Measurements from ENCODE around the gene IQSEC1. TPM values are rescaled to one million over a fixed set of nuclear protein-coding genes. Genes with fewer than 3 reads are reported as not detected.

Gene IQSEC1
- total RNA-seq, 1 experiment from 2014 or later, result 13.0 TPM

- intact Hi-C loops (cut with micrococcal nuclease; ENCODE audit: unreplicated experiment), result no loop called here
- no peak for DNase-seq (ENCODE audit: low spot score)
- Histone ChIP-seq H3K27ac (ENCODE audit: low read depth, low read length, poor library complexity, severe bottlenecking) (no peak overlapping the region), H3K36me3 (ENCODE audit: insufficient read depth, low read length, poor library complexity, severe bottlenecking) (no peaks in the 10 kb centered on the region), H3K4me3 (ENCODE audit: low read depth, low read length, poor library complexity, severe bottlenecking) (no peak overlapping the region), H3K27me3 (replicated peaks; ENCODE audit: insufficient read depth, low read depth, low read length, poor library complexity) (no peaks in the 10 kb centered on the region), H3K4me1 (ENCODE audit: insufficient read depth, low read length, poor library complexity, severe bottlenecking) (no peaks in the 10 kb centered on the region), H3K9me3 (ENCODE audit: low read depth, low read length, poor library complexity, severe bottlenecking) (no peaks in the 10 kb centered on the region)
- ChIA-PET CTCF (no interaction called here), POLR2A (ENCODE audit: low non-redundant PET) (no interaction called here)
- TF ChIP-seq CTCF (conservative IDR thresholded peaks at IDR 0.05; ENCODE audit: low read depth, low read length) (no peak), EZH2 (IDR thresholded peaks at IDR 0.05; ENCODE audit: borderline replicate concordance, low read depth, low read length, poor library complexity, severe bottlenecking) (no peak)
- no TSS peak for BruUV-seq (replicated peaks)
Measured at GRCh38 chr3:12924437-12924836, 148.8 kb downstream of the IQSEC1 start.

GRCh38 chr3:12922881-12923431 is 150.3 kb downstream of the IQSEC1 start:
- Histone ChIP-seq H3K4me3 (ENCODE audit: low read depth, low read length, poor library complexity, severe bottlenecking) (no peak overlapping the region), H3K27me3 (replicated peaks; ENCODE audit: insufficient read depth, low read depth, low read length, poor library complexity) (no peaks in the 10 kb centered on the region), H3K4me1 (ENCODE audit: insufficient read depth, low read length, poor library complexity, severe bottlenecking) (no peaks in the 10 kb centered on the region), H3K36me3 (ENCODE audit: insufficient read depth, low read length, poor library complexity, severe bottlenecking) (no peaks in the 10 kb centered on the region), H3K27ac (ENCODE audit: low read depth, low read length, poor library complexity, severe bottlenecking) (no peak overlapping the region), H3K9me3 (ENCODE audit: low read depth, low read length, poor library complexity, severe bottlenecking) (no peaks in the 10 kb centered on the region)
- no peak for DNase-seq (ENCODE audit: low spot score)
- CTCF ChIA-PET, result no interaction called here
- no peak for TF ChIP-seq CTCF (conservative IDR thresholded peaks at IDR 0.05; ENCODE audit: low read depth, low read length)
- no peak for TF ChIP-seq EZH2 (IDR thresholded peaks at IDR 0.05; ENCODE audit: borderline replicate concordance, low read depth, low read length, poor library complexity, severe bottlenecking)
- intact Hi-C loops (cut with micrococcal nuclease; ENCODE audit: unreplicated experiment), result no loop called here
- no TSS peak for BruUV-seq (replicated peaks)
- POLR2A ChIA-PET (ENCODE audit: low non-redundant PET), result no interaction called here

DNA sequence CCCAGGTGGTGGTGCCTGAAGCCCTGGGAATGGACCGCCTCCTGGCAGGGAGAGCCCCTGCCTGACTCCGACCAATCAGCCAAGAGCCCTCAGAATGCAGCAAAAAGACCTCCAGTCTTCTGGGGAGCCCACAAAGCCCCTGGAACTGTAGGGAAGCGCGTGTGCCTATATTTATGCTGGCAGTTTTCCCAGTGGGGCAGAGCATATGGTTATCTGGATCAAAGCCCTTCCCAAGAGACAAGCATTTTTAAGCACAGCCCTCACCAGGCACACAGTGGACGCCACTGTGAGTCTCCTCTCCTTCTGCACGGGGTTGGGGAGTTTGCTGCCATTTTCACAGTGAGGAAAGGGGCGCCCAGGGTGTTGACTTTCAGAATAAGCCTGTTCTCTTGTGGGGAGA is 150.9 kb downstream of the IQSEC1 start:
- ChIA-PET POLR2A (ENCODE audit: low non-redundant PET) (no interaction called here), CTCF (no interaction called here)
- H3K4me3 ChIP-seq (ENCODE audit: low read depth, low read length, poor library complexity, severe bottlenecking), result no peak overlapping the region
- H3K27ac ChIP-seq (ENCODE audit: low read depth, low read length, poor library complexity, severe bottlenecking), result no peak overlapping the region
- TF ChIP-seq EZH2 (IDR thresholded peaks at IDR 0.05; ENCODE audit: borderline replicate concordance, low read depth, low read length, poor library complexity, severe bottlenecking), result no peak
- TF ChIP-seq CTCF (conservative IDR thresholded peaks at IDR 0.05; ENCODE audit: low read depth, low read length), result no peak
- BruUV-seq (replicated peaks), result no TSS peak
- H3K36me3 ChIP-seq (ENCODE audit: insufficient read depth, low read length, poor library complexity, severe bottlenecking), result no peaks in the 10 kb centered on the region
- intact Hi-C loops (cut with micrococcal nuclease; ENCODE audit: unreplicated experiment), result no loop called here
- H3K27me3 ChIP-seq (replicated peaks; ENCODE audit: insufficient read depth, low read depth, low read length, poor library complexity), result no peaks in the 10 kb centered on the region
- no peaks in the 10 kb centered on the region for H3K9me3 ChIP-seq (ENCODE audit: low read depth, low read length, poor library complexity, severe bottlenecking)
- H3K4me1 ChIP-seq (ENCODE audit: insufficient read depth, low read length, poor library complexity, severe bottlenecking), result no peaks in the 10 kb centered on the region
- DNase-seq (ENCODE audit: low spot score), result no peak

Measured in A673 (cell line).